Large intestine (tissue), 3 donors: Measurements from ENCODE around the gene TEKT5. TPM values are rescaled to one million over a fixed set of nuclear protein-coding genes. Genes with fewer than 3 reads are reported as not detected.

Experiments used
- DNase-seq, 2 donors: peaks; one replicate each; pipeline versions ENCODE4 v3.0.0 to v3.0.0-alpha.2; 2013
- H3K27ac ChIP-seq: one replicate; pipeline ENCODE4 v1.5.1; 2013; ENCODE audit warnings: low read length
- H3K27me3 ChIP-seq: 2 replicates; pipeline ENCODE4 v1.6.1; 2013; ENCODE audit warnings: low read length; ENCODE audit not compliant: control insufficient read depth, insufficient read depth
- H3K36me3 ChIP-seq: 2 replicates; pipeline ENCODE4 v1.6.1; 2013; ENCODE audit warnings: low read length; ENCODE audit not compliant: control insufficient read depth, insufficient read depth
- H3K4me1 ChIP-seq: one replicate; pipeline ENCODE4 v1.6.1; 2013; ENCODE audit warnings: low read length; ENCODE audit not compliant: control insufficient read depth, insufficient read depth
- H3K4me3 ChIP-seq: one replicate; pipeline ENCODE4 v1.5.1; 2013; ENCODE audit warnings: low read length
- H3K9me3 ChIP-seq: one replicate; pipeline ENCODE4 v1.6.1; 2013; ENCODE audit warnings: mild to moderate bottlenecking, low read depth, low read length, moderate library complexity; ENCODE audit not compliant: control insufficient read depth
- WGBS: methylation state at CpG from one replicate; pipeline ENCODE4 v1.1.5; 2013; ENCODE audit warnings: low lambda C conversion rate; ENCODE audit not compliant: insufficient coverage; 5-methylcytosine and 5-hydroxymethylcytosine counted together
- polyA plus RNA-seq: library from polyadenylated mRNA; unstranded; fragments of 120-200 nt; gene quantifications from one replicate; pipeline ENCODE4 v1.2.1, GENCODE V29; 2013

Gene TEKT5
- polyA plus RNA-seq, 1 donor = 0.09 TPM

- no peaks in the 10 kb centered on the region for H3K4me1 ChIP-seq
These were observed 84.1 kb downstream of the TEKT5 start for GRCh38 chr16:10610499-10611184.

DNA sequence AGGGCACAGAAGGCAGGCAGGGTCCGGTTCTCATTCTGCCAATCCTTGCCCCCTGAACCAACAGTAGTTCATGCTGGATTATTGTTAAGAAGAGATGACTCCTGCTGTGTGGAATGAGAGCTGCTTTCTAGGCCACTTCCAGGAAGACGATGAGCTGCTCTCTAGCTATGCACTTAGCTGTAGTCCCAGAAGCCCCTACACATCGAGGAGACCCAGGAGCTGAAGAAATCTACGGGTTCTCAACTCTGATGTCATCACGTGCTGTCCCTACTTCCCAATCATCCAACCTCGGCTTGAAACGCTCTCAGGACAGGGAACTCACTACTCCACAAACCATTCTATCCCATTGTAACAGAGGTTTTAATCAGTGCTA is 85.3 kb downstream of the TEKT5 start:
- 100% methylated on average over 2 of the region's 7 CpGs for WGBS
- Histone ChIP-seq H3K27me3 (no peaks in the 10 kb centered on the region), H3K4me3 (no peak overlapping the region), H3K9me3 (no peaks in the 10 kb centered on the region), H3K36me3 (no peaks in the 10 kb centered on the region), H3K4me1 (no peaks in the 10 kb centered on the region), H3K27ac (no peak overlapping the region)
- no peak for DNase-seq

More at GRCh38 chr16:10610499-10611184, 84.1 kb downstream of the TEKT5 start:
- Histone ChIP-seq H3K4me3 (no peak overlapping the region), H3K27ac (no peak overlapping the region), H3K9me3 (peaks cover 3% of the 10 kb centered on the region), H3K36me3 (no peaks in the 10 kb centered on the region), H3K27me3 (no peaks in the 10 kb centered on the region)
- DNase-seq = no peak
- WGBS = 68% methylated on average over 4 of the region's 13 CpGs

- WGBS = no CpG with 5 or more reads among the region's 11 CpGs
- Histone ChIP-seq H3K4me1 (no peaks in the 10 kb centered on the region), H3K4me3 (no peak overlapping the region), H3K36me3 (no peaks in the 10 kb centered on the region), H3K27ac (no peak overlapping the region), H3K27me3 (no peaks in the 10 kb centered on the region), H3K9me3 (no peaks in the 10 kb centered on the region)
- DNase-seq = no peak
These were observed 85.9 kb downstream of the TEKT5 start for GRCh38 chr16:10608687-10609401.

- no peak for DNase-seq
- WGBS = no CpG with 5 or more reads among the region's 3 CpGs
- H3K4me1 ChIP-seq = no peaks in the 10 kb centered on the region
- no peaks in the 10 kb centered on the region for H3K36me3 ChIP-seq
- no peak overlapping the region for H3K27ac ChIP-seq
- no peaks in the 10 kb centered on the region for H3K27me3 ChIP-seq
- H3K4me3 ChIP-seq = no peak overlapping the region
- H3K9me3 ChIP-seq = no peaks in the 10 kb centered on the region
These were observed 87.6 kb downstream of the TEKT5 start for GRCh38 chr16:10607157-10607556.

DNA sequence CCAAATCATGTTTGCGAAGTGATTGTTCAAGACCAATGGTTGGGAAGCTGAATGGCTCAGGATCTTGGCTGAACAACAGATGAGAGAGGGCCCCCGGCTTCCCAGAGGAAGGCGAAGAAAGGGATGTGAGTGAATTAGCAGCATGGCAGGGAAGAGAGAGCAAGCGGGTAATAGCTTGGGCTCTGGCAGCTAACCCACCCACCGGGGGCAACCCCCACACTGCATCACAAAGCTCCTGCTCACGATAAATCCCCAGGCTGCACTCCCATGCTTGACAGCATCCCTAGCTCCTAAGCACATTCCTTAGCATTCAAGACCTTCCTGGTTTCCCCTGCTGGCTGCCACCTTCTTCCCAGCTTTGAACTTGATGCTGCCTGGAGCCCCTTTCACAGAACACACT is 88.1 kb downstream of the TEKT5 start:
- DNase-seq = no peak
- Histone ChIP-seq H3K4me3 (no peak overlapping the region), H3K36me3 (no peaks in the 10 kb centered on the region), H3K9me3 (no peaks in the 10 kb centered on the region), H3K4me1 (no peaks in the 10 kb centered on the region), H3K27me3 (no peaks in the 10 kb centered on the region), H3K27ac (no peak overlapping the region)
- 57% methylated on average over 1 of the region's 6 CpGs for WGBS

DNA sequence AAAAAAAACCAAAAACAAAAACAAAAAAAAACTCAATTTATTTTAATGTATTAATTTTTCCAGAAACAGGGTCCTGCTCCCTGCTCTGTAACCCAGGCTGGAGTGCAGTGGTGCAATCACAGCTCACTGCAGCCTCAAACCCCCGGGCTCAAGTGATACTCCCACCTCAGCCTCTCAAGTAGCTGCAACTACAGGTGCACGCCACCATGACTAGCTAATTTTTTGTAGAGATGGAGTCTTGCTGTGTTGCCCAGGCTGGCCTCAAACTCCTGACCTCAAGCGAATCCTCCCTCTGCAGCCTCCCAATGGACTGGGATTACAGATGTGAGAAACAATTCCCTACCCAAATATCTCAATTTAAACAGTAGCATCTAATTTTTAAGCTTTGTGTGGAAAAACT is 89.1 kb downstream of the TEKT5 start:
- Histone ChIP-seq H3K4me1 (no peaks in the 10 kb centered on the region), H3K36me3 (no peaks in the 10 kb centered on the region), H3K4me3 (no peak overlapping the region), H3K9me3 (no peaks in the 10 kb centered on the region), H3K27me3 (no peaks in the 10 kb centered on the region), H3K27ac (no peak overlapping the region)
- no CpG with 5 or more reads among the region's 3 CpGs for WGBS
- no peak for DNase-seq

DNA sequence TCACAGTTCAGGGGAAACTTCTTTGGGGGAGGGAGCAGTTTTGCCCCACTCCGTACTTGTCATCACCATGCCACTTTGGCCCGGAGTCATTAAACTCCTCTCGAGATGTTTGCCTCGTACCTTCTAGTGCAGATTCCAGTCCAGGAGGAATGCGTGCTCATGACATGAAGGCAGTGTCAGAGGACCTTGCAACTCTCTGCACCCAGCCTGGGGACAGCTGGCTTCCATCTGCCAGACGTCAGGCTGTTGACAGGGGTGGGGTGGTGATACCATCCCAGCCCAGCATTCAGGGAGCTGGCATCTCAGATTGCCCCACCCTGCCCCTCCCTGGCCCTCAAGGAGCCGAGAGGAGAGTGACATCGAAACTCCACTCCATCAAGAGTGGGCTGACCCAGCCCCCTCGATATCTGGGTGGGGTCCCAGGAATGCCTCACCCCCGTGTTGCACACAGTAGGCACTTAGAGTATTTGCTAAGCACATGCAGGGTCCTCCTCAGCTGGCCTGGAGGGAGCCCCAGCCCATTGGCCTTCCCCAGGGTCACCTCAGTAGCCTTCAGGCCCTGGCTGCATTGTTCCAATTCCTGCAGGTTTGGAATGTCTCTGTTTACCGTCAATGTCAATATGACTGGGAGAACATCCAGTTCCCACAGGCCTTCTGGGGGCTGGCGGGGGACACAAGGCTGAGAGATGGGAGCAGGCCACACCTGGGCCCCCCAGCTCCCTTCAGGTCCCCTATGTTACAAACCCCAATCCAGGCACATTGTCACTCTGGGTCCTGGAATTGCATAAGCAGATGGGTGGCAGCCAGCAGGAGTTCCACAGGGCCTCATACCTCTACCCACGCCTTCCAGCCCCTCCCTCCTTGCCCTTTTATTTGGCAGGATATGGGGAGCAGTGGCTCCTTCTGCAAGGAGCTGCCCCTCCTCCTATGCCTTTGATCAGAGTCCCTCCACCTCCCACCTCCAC is 93.0 kb downstream of the TEKT5 start:
- Histone ChIP-seq H3K4me3 (no peak overlapping the region), H3K4me1 (no peaks in the 10 kb centered on the region), H3K9me3 (no peaks in the 10 kb centered on the region), H3K36me3 (no peaks in the 10 kb centered on the region), H3K27ac (no peak overlapping the region), H3K27me3 (no peaks in the 10 kb centered on the region)
- DNase-seq = no peak
- no CpG with 5 or more reads among the region's 13 CpGs for WGBS

DNA sequence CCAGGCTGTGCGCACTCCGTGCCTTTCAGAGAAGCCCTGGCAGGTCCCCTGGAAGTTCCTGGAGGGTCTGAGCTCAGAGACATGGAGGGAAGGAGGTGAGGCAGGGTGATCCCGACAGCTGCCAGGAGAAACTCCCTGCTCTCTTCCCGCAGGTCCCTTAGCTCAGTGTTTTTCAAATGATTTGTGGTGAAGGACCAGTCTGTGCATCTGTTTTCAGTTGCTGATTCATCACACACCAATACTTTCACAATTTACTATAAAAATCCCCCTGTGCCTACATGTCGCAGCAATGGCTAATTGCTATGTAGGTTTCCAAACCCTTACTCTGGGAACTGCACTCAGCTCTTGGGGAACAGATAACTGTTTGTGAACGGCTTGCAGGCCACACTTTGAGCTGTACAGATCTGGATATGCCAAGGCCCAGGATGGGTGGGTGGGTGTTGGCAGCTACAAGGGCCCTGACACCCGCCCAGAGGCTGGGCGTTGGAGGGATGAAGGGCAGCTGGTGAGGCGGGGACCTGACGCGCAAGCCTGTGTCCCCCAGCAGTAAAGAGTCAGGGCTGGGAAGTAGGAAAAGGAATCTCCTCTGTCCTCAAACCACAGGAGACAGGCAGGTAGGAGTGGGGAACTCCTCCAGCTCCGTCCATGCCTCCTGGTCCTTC is 93.8 kb downstream of the TEKT5 start:
- no peak overlapping the region for H3K27ac ChIP-seq
- no CpG with 5 or more reads among the region's 12 CpGs for WGBS

GRCh38 chr16:10599626-10600025 is 95.1 kb downstream of the TEKT5 start:
- Histone ChIP-seq H3K36me3 (no peaks in the 10 kb centered on the region), H3K27me3 (no peaks in the 10 kb centered on the region), H3K27ac (no peak overlapping the region), H3K4me3 (no peak overlapping the region), H3K9me3 (no peaks in the 10 kb centered on the region), H3K4me1 (no peaks in the 10 kb centered on the region)
- no CpG with 5 or more reads among the region's 7 CpGs for WGBS
- no peak for DNase-seq

More for the DNA sequence above, 93.8 kb downstream of the TEKT5 start:
- H3K36me3 ChIP-seq = no peaks in the 10 kb centered on the region
- no peaks in the 10 kb centered on the region for H3K4me1 ChIP-seq
- no peak for DNase-seq
- H3K9me3 ChIP-seq = no peaks in the 10 kb centered on the region
- H3K27me3 ChIP-seq = no peaks in the 10 kb centered on the region
- H3K4me3 ChIP-seq = no peak overlapping the region

GRCh38 chr16:10598157-10598556 is 96.6 kb downstream of the TEKT5 start:
- H3K4me1 ChIP-seq = no peaks in the 10 kb centered on the region
- no peaks in the 10 kb centered on the region for H3K36me3 ChIP-seq
- H3K27me3 ChIP-seq = no peaks in the 10 kb centered on the region
- DNase-seq = no peak
- no peaks in the 10 kb centered on the region for H3K9me3 ChIP-seq
- no peak overlapping the region for H3K27ac ChIP-seq
- no CpG with 5 or more reads among the region's 11 CpGs for WGBS
- H3K4me3 ChIP-seq = no peak overlapping the region
